Stimulated activated CD4-positive, alpha-beta T cell treated with anti-CD3 and anti-CD28 coated beads, Interleukin-15, amount 100 ng/mL, for 24 hours (primary cell): ENCODE measurements around the gene SNX11.

Experiments used
- DNase-seq: peaks from one replicate; pipeline ENCODE4 v3.0.0-alpha.2; 2020

The SNX11 gene

DNA sequence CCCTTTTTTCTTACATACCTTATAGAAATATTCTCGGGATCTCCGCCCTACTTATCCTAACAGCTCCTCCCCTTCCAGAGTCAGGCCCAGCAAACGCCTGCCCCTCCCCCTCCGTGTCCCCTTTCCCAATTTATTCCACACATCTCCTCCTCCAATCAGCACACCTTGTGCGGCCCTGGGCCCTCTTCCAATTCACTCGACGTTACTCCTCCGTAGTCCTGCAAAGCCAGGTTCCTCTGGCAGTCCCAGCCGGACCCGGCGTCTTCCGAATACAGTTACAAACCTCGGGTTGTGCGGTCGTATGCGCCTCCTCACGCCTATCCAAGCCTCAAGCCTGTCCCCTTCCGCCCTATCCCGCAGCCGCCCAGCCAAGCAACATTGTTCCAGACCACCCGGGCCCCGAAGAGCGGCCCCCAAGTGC, 7.0 kb upstream of the SNX11 start:
- DNase-seq, result no peak

DNA sequence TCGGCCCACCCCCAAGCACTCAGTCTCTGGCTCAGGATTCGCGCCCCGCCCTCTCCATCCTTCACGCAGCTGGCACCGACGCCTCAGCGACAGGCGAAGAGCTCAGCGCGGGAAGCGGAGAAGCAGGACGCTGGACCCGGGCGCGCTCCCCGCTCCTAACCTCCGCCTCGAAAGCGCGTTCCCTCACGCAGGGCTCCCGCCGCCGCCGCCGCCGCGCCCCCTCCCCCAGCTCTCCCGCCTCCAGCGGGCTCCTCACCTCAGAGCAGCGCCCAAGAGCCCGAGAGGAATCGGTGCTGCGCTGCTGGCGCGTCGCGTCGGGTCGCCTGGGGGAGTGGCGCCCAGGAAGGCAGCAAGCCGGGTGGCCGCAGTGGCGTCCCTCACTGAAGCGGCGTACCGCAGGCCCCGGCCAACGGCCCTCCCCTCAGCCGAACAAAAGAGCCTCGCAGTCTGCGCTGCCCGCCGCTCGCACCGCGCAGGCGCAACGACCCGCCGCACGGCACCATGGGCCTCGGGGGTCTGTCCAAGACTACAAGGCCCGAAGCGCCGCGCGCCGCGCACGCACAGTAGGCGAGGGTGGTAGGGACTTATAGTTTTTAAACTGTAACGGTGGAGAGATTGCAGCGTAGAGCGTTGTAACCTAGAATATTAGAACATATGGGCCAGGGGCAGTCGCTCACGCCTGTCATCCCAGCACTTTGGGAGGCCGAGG, 6.4 kb upstream of the SNX11 start, which contains the start of gene CBX1:
CBX1 (minus strand) TSS at position 467 of the 709 bp plus-strand sequence. CDS start 24,474 bp downstream, outside the sequence.
- peak; percentile 96 for DNase-seq

DNA sequence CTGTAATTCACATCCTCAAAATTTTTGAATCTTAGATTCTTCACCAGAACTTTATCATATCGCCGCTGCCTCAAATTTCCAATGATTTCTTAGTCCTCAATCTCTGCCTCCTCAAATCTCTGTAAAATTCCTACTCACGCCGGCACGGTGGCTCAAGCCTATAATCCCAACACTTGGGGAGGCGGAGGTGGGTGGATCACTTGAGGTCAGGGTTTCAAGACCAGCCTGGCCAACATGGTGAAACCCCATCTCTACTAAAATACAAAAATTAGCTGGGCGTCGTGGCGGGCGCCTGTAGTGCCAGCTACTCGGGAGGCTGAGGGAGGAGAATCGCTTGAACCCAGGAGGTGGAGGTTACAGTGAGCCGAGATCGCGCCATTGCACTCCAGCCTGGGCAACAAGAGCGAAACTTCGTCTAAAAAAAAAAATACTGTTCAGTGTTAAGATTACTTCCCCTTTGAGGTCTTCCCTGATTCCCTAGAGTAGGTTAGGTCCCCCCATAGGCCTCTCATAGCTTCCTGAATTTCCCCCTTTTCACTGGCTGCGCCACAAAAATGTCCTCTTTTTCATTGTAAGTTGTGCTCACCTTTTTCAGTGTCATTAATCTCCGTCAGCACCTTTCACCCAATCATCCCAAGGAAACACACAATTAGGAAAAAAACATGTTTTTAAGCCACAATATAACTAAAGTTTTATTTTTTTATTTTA, 5.4 kb upstream of the SNX11 start:
- DNase-seq, result no peak

DNA sequence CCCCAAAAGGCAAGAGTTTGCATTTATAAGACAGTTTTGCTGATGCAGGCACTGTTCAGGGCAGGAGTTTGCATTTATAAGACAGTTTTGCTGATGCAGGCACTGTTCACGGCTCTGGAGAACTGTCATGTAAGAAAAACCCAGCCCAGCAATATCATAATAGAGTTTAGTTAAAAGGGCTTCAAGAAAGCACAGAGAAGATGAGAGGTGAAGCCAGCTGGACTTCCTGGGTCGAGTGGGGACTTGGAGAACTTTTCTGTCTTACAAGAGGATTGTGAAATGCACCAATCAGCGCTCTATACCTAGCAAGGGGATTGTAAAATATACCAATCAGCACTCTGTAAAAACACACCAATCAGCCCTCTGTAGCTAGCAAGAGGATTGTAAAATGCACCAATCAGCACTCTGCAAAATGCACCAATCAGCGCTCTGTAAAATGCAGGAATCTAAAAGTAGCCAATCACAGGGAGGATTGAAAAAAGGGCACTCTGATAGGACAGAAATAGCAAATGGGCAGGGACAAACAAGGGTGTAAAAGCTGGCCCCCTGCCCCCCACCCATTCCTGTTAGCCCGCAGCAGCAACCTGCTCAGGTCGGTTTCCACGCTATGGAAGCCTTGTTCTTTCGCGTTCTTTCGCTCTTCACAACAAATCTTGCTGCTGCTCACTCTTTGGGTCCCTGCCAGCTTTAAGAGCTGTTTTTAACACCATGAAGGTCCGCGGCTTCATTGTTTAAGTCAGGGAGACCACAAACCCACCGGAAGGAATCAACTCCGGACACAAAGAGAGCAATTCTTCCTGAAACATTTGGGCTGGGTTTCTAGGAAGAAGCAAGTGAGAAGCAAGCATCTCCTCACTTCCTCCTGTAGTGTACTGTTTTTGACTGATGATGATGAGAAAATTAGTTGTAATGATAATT, 4.5 kb upstream of the SNX11 start:
- peak; percentile 37 for DNase-seq

DNA sequence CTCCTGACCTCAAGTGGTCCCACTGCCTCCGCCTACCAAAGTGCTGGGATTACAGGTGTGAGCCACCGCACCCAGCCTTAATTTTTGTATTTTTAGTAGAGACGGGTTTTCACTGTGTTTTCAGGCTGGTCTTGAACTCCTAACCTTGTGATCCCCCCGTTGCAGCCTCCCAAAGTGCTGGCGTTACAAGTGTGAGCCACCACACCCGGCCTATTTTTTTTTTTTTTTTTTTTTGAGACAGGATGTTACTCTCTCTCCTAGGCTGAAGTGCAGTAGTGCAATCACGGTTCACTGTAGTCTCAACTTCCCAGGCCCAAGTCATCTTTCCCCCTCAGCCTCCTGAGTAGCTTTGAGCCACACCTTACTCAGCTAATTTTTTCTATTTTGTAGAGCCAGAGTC, 3.1 kb upstream of the SNX11 start:
- DNase-seq, result no peak

DNA sequence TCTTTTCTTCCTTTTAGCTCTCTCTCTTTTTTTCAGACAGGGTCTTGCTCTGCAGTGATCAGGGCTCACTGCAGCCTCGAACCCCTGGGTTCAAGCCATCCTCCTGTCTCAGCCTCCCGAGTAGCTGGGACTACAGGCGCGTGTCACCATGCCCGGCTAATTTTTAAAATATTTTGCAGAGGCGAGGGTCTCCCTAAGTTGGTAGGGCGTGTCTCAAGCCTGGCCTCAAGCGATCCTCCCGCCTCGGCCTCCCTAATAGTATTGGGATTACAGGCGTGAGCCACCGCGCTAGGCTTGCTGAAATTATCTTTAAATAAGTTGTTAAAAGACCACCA, 797 bp upstream of the SNX11 start:
- DNase-seq, result no peak

DNA sequence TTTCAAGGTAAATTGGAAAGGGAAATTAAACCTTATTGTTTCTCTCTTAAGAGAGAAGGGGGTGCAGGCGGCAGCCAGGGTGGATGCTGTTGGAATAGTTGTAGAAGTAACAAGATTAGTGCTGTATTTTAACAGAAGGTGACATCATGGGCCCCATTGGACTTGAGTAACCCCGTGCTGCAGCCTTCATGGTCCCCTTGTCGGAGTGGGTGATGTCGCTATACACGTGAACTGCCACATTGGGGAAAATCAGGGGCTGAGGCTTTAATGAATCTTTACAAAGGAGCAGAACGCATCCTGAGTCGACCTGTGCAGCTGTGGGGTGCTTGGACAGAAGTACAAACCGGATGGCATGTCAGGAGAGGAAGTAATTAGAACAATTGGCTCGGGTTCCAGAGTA, 3.2 kb downstream of the SNX11 start:
- DNase-seq, result no peak

DNA sequence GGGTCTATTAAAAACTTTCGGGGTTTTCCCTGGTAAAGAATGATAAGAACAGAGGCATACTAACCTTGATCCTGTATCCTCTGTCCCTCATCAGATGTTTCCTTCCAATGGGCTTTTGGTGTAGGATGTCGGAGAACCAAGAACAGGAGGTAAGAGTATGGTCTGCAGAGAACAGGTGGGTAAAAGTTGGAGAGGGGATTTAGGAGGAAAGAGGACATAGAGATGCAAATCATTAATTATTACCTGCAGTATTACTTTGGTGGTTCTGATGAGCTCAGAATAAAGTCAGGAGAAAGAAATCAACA, 4.3 kb downstream of the SNX11 start:
- no peak for DNase-seq

DNA sequence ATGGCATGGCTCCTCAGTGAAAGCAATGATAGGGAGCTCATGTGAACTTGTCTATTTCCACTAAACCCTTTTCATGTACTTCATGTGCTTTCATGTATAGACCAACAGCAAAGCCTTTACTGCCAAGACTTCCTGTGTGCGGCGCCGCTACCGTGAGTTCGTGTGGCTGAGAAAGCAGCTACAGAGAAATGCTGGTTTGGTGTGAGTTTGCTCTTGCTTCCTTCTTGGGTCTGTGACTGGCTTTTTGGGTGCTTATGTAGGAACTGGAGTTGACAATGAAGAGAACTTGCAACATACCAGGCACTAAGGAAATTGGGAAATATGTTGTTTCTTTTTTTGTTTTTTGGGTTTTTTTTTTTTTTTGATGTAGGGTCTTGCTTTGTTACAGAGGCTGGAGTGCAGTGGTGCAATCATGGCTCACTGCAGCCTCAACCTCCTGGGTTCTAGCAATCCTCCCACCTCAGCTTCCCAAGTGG, 5.7 kb downstream of the SNX11 start:
- DNase-seq, result peak; percentile 48

DNA sequence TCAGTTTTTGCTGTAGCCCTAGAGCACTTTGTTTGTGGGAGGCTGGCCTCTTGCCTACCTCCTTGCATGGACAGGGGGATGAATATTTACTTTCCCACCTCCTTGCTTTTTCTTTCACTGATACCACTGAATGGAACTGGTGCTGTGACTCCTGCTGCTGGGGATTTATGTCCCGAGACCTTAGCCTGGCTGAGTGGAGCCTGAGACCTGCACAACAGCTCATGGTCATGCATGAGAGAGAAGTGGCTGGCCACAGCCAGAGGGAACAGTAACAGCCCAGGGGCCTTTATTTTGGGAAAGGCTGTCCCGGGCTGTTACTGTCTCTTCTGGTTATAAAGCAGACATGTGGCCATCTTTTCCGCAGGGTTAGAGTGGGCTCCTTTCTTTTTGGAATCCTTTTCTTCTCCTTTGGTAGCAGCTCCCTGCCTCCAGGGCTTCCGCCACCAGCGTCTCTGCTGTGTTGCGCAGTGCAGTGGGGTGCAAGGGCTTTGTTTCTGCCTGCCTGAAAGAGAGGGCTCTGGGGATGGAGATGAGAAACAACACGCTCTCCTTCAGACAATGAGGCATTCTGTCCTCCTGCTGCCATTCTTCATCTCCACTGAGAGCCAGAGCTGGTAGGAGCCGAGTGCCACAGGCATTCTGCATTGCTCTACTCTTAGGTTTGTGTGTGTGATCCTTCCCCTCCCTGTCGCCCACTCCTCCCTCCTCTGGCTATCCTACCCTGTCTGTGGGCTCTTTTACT, 14.5 kb downstream of the SNX11 start:
- DNase-seq, result no peak

DNA sequence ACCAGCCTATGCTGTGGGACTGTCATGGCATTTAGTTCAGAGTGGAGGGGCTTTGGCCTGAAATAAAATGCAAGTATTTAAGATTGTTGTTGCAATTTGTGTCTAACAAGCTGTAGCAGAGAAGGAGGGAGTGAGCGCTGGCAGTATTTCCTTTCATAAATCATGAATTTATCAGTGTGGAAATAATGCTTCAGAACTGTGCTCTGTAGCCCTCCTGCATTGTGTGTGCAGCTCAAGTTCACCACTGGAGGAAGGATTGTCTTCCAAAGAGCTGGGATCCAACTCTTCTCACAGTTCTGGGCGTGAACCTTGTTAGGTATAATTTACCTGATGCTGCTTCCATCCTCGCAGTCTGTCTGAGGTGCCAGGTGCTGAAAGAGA, 15.1 kb downstream of the SNX11 start:
- no peak for DNase-seq

DNA sequence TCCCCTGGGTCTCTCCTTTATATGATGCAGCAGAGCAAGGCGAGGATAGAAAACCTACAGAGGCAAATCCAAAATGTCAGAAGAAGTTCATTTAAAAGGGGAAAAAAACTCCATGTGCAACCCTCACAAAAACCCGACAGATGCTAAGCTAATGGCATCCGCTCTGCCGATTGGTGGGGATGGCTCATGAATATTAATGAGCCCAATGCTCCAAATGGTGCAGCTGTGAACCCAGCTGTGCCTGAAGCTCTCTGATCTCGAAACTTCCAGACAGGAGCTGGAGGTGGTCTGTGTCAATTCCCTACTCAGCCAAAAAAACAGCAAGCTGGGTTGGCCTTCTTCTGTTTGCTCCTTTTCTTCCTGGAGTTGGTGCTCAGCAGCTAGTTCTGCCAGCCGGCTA, 15.5 kb downstream of the SNX11 start:
- DNase-seq, result no peak

DNA sequence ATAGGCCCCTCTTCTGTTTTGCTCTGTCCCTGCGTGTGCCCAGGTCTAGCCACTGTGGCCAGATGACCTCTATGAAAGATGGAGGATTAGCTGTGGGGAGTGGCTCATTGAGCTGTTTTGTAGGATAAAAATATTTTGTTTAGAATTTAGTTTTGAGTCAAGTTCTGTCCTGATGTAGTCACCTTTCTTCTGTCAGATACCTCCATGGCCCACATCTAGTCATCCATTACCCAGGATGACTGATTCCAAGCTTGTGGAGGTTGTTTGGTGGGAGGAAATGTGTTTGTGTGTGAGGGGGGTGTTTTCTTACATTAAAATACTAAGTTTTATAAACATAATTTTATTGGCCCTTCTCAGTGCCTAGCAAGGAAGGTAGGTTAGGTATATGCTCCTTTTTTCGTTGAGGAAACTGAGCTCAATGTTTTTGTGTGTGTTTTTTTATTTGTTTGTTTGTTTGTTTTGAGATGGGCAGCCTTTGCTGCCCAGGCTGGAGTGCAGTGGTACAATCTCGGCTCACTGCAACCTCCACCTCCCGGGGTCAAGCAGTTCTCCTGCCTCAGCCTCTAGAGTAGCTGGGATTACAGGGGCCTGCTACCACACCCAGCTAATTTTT, 16.3 kb downstream of the SNX11 start:
- no peak for DNase-seq

DNA sequence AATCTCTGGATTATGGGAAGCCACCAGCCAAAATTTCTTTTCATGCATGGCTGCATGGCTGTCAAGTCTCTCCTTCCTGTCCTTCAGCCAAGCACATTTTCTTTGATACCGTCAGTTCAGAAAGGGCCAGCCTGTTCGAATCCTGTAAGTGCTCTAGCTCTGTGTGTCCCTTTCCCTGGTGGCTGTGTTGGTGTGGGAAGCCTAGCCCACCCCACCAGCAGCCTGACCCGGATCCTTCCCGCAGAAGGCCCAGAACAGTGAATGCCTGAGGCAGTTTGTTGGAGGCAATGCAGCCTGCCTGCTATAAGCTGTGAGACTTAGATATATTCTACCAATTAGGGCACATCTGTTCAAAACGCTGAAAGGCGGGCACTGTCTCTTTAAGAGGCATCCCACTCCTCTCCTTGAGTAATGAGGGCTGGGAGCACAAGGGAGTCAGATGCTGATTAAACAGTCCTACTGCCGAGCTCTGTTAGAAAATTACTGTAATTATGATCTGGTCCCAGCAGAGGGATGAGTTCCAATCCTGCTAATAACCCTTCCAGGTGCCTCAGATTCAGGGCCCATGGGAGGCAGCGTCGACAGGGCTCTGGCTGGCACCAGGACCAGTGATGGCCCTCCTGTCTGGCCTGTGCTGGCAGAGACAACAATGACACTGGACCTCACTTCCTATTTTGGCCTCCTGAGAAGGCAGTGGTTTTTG, 18.4 kb downstream of the SNX11 start:
- no peak for DNase-seq

DNA sequence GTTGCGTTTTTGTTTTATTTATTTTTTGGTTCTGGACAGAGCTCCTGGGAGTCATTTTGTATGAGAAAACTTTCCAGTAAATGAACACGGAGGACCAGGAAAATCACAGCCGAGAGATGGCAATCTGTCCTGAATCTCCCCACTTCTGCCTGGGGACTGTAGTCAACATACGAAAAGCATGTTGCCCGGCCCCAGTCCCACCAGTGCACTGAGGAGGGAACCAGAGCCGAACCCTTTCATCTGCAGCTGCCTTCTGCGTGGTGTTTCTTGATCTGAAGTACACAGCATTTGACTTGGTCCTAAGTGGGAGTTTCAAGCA, 18.9 kb downstream of the SNX11 start:
- DNase-seq, result no peak

DNA sequence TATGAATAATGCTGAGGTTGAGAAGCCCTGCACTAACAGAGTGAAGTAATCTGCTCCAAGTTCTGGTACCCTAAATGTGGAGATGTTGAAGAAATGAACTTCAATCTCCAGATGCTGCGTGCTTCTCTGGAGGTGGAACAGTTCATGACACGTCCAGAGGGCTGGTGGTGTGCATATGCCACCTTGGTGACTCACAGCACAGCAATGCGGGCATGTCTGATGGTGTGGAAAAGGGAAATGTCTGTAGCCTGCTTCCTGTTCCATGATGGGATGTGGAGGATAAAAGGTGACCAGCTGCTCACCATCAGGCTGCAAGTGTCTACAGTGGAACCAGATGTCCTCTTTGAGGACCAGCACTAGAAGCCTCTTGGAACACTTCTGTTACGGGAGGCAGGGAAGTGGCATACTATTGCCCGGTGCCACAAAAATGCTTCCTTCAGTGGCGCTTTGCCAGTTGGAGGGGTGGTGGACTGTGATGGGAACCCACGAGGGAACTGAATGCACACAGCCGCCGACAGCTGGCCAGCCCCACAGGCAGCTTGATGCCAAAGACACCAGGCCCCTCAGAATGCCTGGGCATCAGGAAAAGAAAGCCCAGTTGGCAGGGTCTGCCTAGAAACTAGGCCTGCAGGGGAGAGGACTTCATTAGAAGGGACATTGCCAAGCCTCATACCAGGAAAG, 19.9 kb downstream of the SNX11 start:
- no peak for DNase-seq

DNA sequence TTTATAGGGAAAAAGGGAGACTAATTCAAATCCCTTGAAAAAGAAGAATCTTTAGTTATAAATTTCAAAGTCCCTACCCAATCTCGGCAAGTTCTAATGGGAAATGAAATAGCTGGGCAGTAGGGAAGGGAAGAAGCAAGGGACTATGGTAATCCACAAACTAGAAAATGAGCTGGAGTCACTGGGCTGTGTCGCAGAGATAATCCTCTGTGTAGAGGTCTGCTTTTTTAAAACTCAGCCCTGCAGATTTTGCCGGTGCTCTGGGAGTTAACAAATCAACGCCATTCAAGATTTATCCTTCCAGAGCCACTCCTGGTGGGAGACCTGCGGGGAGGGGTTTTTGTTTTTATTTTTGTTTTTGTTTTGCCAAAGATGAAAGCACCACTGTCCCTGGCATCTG, 20.8 kb downstream of the SNX11 start:
- DNase-seq, result no peak

DNA sequence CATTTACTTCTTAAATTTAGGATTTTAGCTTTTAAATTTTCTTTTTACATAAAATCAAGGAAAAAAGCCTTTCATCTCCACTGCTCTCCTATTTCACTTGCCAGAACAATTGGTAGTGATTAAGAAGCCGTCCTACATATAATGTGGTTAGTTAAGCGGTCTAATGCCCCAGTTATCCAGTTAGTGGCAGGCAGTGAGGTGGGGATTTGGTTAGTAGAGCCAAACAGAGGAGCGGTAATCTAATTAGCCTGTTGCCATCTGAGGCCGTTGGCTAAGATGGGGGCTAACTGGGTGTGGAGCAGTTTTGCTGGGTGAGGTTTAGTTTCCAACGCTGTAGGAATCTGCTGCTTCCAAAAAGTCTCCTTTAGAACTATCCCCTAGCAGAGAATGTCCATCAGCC, 22.4 kb downstream of the SNX11 start:
- no peak for DNase-seq

DNA sequence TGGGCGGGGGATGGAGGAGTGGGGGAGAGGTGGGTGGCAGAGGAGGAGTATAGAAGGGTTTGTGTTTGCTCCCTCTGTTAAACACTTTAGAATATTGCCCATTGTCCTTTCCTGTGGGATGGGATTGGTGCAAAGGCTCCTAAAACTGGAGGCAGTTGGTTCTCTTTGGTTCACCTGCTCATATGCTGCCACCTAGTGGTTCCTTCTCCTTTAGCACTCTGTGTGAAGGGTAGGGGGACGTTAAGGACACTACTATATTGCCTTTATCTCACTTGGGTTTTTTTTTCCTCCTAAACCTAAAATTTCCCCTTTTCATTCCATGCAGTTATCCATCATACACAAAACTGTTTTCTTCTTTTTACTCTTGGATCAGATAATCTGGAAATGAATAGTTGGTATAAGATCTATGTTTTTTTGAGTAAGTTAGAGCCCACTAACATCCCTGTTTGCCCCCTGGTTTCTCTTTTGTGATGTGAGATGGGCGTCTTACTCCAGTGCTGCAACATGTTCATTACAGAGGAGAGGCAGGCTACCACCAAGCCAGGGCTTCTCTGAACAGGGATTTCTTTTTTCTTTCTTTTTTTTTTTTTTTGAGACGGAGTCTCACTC, 23.8 kb downstream of the SNX11 start:
- DNase-seq, result peak; percentile 61

DNA sequence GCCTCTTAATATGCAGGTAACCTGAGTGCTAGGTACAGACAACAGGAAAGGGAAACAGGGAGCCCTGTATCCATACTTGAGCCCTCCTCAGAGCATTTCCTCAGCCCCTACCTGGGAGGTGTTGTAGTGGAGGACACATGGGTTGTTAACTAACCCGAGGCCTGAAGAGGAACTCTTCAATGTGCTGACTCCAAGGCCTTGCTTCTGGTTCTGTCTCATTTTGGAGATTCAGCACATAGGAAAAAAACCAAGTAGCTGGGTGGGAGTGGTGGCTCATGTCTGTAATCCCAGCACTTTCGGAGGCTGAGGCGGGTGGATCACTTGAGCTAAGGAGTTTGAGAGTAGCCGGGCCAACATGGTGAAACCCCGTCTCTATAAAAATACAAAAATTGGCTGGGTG, 24.8 kb downstream of the SNX11 start:
- DNase-seq, result no peak

DNA sequence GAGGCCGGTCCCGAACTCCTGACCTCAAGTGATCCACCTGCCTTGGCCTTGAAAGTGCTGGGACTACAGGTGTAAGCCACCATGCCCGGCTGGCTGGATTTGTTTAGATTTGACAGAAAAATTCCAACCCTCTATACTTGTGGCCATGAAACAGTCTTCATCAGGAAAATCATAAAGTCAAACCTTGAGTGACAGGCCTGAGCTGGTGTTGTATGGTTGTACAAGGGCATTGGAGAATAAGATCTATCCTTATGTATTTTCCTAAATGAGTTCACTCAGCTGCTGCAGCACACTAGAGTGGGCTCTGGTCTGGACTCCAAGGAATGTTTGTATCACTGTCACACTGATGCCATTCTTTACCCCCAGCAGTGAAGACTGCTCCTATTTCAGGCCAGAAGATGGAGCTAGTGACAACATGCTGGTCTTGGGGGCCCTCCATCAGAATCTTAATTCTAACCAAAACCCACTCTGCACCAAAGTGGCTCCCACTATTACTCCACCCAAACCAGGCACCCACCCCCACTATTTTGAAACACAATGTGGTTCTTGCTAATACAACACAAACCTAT, 27.4 kb downstream of the SNX11 start:
- DNase-seq, result no peak
